CD4-positive, alpha-beta T cell treated with Interferon alpha-2 for 1 hour (primary cell): Measurements from ENCODE around the gene ZC3H10.
"Not testable (repeated sequence)": the region's sequence is repeated elsewhere in the genome, so short reads cannot be mapped to it uniquely, and the experiment has no call there.

Experiments
- DNase-seq, 2 donors: peaks; one replicate each; pipeline ENCODE4 v3.0.0-alpha.2; 2020 to 2022

The ZC3H10 gene

GRCh38 chr12:56103066-56103711 is 14.9 kb upstream of the ZC3H10 start:
- DNase-seq = peak in 1 of 2 donors; percentile 48

GRCh38 chr12:56103823-56104108 is 14.3 kb upstream of the ZC3H10 start:
- DNase-seq = no peak

- DNase-seq = peak; percentile 98 to 99
Observed at GRCh38 chr12:56104109-56104814, 13.8 kb upstream of the ZC3H10 start, which contains the start of gene PA2G4. Gene PA2G4 (plus strand): TSS chr12:56104559. CDS start chr12:56104738, 179 bp downstream.

- DNase-seq = no peak
Observed at GRCh38 chr12:56104815-56105608, 13.1 kb upstream of the ZC3H10 start.

- DNase-seq = no peak
Observed at GRCh38 chr12:56105609-56105902, 12.5 kb upstream of the ZC3H10 start.

- DNase-seq = no peak
Observed at GRCh38 chr12:56107242-56107641, 10.8 kb upstream of the ZC3H10 start.

GRCh38 chr12:56110571-56110970 is 7.5 kb upstream of the ZC3H10 start:
- DNase-seq = no peak

GRCh38 chr12:56114084-56114483 is 4.0 kb upstream of the ZC3H10 start:
- no peak for DNase-seq

GRCh38 chr12:56115329-56115728 is 2.7 kb upstream of the ZC3H10 start:
- no peak for DNase-seq

- peak; percentile 92 to 96 for DNase-seq
Observed at GRCh38 chr12:56116267-56117081, 1.6 kb upstream of the ZC3H10 start, which contains the start of gene RPL41. Gene RPL41 (plus strand): TSS chr12:56116633.

GRCh38 chr12:56117082-56117706 is 872 bp upstream of the ZC3H10 start:
- not testable (repeated sequence) for DNase-seq

- DNase-seq = no peak
Observed at GRCh38 chr12:56118688-56119357, 757 bp downstream of the ZC3H10 start.

- DNase-seq = peak; percentile 74 to 81
Observed at GRCh38 chr12:56119361-56119796, 1.3 kb downstream of the ZC3H10 start.

GRCh38 chr12:56120158-56120846 is 2.2 kb downstream of the ZC3H10 start:
- DNase-seq = no peak

GRCh38 chr12:56121204-56121870 is 3.3 kb downstream of the ZC3H10 start:
- DNase-seq = no peak

GRCh38 chr12:56122637-56123036 is 4.6 kb downstream of the ZC3H10 start:
- no peak for DNase-seq

GRCh38 chr12:56124133-56124532 is 6.1 kb downstream of the ZC3H10 start:
- DNase-seq = no peak

- DNase-seq = no peak
Observed at GRCh38 chr12:56126732-56127239, 8.7 kb downstream of the ZC3H10 start.

GRCh38 chr12:56127485-56127887 is 9.4 kb downstream of the ZC3H10 start:
- no peak for DNase-seq

- peak; percentile 100 for DNase-seq
Observed at GRCh38 chr12:56127888-56128669, 10.0 kb downstream of the ZC3H10 start, which contains the start of gene ESYT1. Gene ESYT1 (plus strand): TSS chr12:56128267. CDS start chr12:56128320, 53 bp downstream.
